ENCODE results near the gene MAST4. TPM values are rescaled to one million over a fixed set of nuclear protein-coding genes. Genes with fewer than 3 reads are reported as not detected.

MAST4 gene
- total RNA-seq, 4 donors from 2014 or later = 19.5 to 44.1 (median 24.1) TPM

DNA sequence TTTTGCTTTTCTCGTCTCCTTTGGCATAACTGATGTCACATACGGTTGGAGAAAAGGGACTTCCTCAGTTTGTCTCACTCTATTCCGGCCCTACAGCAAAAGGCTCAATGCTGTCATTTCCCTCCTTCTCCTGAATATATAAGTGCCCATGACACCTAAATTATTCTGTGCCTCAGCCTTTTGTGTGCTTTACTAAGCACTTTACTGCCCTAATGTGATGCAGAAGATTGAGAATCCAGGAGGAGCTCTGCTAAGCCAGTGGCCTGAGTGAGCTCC lies 592.8 kb downstream of the MAST4 start:
- TF ChIP-seq EP300 (IDR thresholded peaks at IDR 0.05) (no peak), POLR2A (IDR thresholded peaks at IDR 0.05) (no peak)
- TF ChIP-seq, protein P1, sequence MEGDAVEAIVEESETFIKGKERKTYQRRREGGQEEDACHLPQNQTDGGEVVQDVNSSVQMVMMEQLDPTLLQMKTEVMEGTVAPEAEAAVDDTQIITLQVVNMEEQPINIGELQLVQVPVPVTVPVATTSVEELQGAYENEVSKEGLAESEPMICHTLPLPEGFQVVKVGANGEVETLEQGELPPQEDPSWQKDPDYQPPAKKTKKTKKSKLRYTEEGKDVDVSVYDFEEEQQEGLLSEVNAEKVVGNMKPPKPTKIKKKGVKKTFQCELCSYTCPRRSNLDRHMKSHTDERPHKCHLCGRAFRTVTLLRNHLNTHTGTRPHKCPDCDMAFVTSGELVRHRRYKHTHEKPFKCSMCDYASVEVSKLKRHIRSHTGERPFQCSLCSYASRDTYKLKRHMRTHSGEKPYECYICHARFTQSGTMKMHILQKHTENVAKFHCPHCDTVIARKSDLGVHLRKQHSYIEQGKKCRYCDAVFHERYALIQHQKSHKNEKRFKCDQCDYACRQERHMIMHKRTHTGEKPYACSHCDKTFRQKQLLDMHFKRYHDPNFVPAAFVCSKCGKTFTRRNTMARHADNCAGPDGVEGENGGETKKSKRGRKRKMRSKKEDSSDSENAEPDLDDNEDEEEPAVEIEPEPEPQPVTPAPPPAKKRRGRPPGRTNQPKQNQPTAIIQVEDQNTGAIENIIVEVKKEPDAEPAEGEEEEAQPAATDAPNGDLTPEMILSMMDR (IDR thresholded peaks at IDR 0.05) = no peak
- 91 to 98% methylated on average over 3 of the region's 3 CpGs for WGBS, 2 donors
- Histone ChIP-seq H3K9me3 (no peaks in the 10 kb centered on the region), H3K4me3 (no peak overlapping the region), H3K36me3 (no peaks in the 10 kb centered on the region), H3K27ac (no peak overlapping the region), H3K27me3 (peaks cover 0 to 6% of the 10 kb centered on the region in 2 donors), H3K4me1 (peaks cover 0 to 14% (median 2%) of the 10 kb centered on the region in 4 donors)
- DNase-seq (ENCODE audit: low spot score in 2 of 2) = no peak

GRCh38 chr5:67189931-67190330 lies 593.7 kb downstream of the MAST4 start:
- WGBS, 2 donors = 93 to 95% methylated on average over 1 of the region's 1 CpG
- DNase-seq (ENCODE audit: low spot score in 2 of 2) = no peak
- Histone ChIP-seq H3K27me3 (peaks cover 0 to 6% of the 10 kb centered on the region in 2 donors), H3K27ac (no peak overlapping the region), H3K36me3 (no peaks in the 10 kb centered on the region), H3K4me1 (peaks cover 0 to 14% (median 2%) of the 10 kb centered on the region in 4 donors), H3K9me3 (no peaks in the 10 kb centered on the region), H3K4me3 (no peak overlapping the region)
- TF ChIP-seq, protein P1 (IDR thresholded peaks at IDR 0.05) = no peak
- TF ChIP-seq POLR2A (IDR thresholded peaks at IDR 0.05) = no peak
- no peak for TF ChIP-seq EP300 (IDR thresholded peaks at IDR 0.05)

- H3K4me3 ChIP-seq = no peak overlapping the region
- H3K4me1 ChIP-seq = peaks cover 0 to 15% (median 2%) of the 10 kb centered on the region in 4 donors
- H3K27me3 ChIP-seq = peaks cover 0 to 6% of the 10 kb centered on the region in 2 donors
- TF ChIP-seq POLR2A (IDR thresholded peaks at IDR 0.05) = no peak
- no peak for TF ChIP-seq EP300 (IDR thresholded peaks at IDR 0.05)
- TF ChIP-seq, protein P1 (IDR thresholded peaks at IDR 0.05) = no peak
- no peak overlapping the region for H3K27ac ChIP-seq
- no peaks in the 10 kb centered on the region for H3K9me3 ChIP-seq
- 90 to 93% methylated on average over 4 of the region's 4 CpGs for WGBS, 2 donors
- no peaks in the 10 kb centered on the region for H3K36me3 ChIP-seq
- DNase-seq (ENCODE audit: low spot score in 2 of 2) = no peak
These were observed 594.2 kb downstream of the MAST4 start for GRCh38 chr5:67190410-67190809.

DNA sequence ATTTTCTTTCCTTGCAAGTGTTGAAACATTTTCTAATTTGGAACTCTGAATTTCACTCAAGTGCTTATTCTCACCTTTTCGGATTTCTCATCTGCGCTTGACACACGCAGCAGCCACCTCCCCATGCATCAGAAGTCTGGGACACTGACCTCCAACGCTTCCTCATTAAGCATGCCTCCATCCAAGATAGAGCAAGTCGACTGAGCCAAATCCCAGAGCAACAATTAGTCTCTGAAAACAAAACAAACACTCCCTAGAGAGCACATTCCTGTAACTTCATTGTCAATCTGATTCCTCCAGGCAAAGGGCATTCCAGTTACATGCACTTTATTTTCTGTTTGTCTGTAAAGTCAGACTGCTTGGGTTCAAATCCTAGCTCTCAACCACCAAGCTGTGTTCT lies 594.7 kb downstream of the MAST4 start:
- no peak for DNase-seq (ENCODE audit: low spot score in 2 of 2)
- Histone ChIP-seq H3K27me3 (peaks cover 0 to 6% of the 10 kb centered on the region in 2 donors), H3K4me1 (peaks cover 0 to 20% (median 2%) of the 10 kb centered on the region in 4 donors), H3K36me3 (no peaks in the 10 kb centered on the region), H3K4me3 (no peak overlapping the region), H3K27ac (no peak overlapping the region), H3K9me3 (no peaks in the 10 kb centered on the region)
- 76 to 78% methylated on average over 5 of the region's 5 CpGs for WGBS, 2 donors
- no peak for TF ChIP-seq POLR2A (IDR thresholded peaks at IDR 0.05)
- TF ChIP-seq EP300 (IDR thresholded peaks at IDR 0.05) = no peak
- TF ChIP-seq, protein P1 (IDR thresholded peaks at IDR 0.05) = no peak

- TF ChIP-seq EP300 (IDR thresholded peaks at IDR 0.05) (peak in 1 of 2 donors; percentile 26), POLR2A (IDR thresholded peaks at IDR 0.05) (no peak)
- peak overlapping the region in 3 of 4 donors; percentile 11 to 73 (median 25) for H3K27ac ChIP-seq
- no peaks in the 10 kb centered on the region for H3K9me3 ChIP-seq
- peaks cover 0 to 34% (median 4%) of the 10 kb centered on the region in 4 donors for H3K4me1 ChIP-seq
- WGBS, 2 donors = 51 to 62% methylated on average over 9 of the region's 9 CpGs
- no peaks in the 10 kb centered on the region for H3K36me3 ChIP-seq
- H3K4me3 ChIP-seq = no peak overlapping the region
- peaks cover 0 to 6% of the 10 kb centered on the region in 2 donors for H3K27me3 ChIP-seq
- DNase-seq (ENCODE audit: low spot score in 2 of 2) = no peak
These were observed 596.7 kb downstream of the MAST4 start for GRCh38 chr5:67192719-67193438.

All from tibial nerve (tissue), 4 donors.